Measurements from ENCODE around the gene GBX1.

The GBX1 gene

DNA sequence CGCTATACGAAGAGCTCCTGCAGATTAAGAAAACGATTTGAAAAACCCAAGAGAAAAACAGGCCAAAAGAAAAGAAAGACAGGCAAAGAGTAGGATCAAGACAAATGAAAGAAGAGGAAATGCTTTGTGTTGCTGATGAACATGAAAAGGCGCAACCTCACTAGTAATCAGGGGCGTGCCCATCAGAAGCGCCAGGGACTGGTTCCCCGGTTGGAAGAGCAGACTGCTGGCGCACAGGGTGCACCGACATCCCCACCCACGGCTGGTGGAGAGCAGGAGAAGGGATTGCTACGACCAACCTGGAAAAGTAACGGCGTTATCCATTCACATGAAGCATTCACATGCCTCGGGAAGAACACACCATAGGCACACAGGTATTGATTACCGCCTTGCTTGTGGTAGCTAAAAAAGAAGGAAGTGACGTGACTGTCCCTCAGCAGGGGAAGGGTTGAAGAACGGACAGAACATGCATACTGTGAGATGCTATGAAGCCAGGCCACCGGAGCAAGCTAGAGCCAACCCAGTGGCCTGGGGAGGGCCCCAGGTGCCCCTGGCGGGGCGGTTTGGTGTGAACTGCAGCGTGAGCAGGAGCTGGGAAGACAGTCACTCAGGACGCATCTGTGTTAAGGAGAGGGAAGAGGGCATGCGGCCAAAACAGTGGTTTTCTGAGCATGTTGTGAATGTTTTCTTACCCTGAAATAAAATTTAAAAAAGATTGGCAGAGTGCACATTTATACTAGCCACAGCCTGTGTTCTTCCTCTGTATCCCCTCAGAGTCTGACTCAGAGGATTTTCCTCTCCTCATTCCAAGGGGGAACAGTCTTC is 62.9 kb downstream of the GBX1 start:
- H3K27me3 Mint-ChIP-seq (ENCODE audit: low read depth), result no peaks in the 10 kb centered on the region
- H3K4me1 Mint-ChIP-seq, result no peaks in the 10 kb centered on the region
- H3K9me3 Mint-ChIP-seq, result no peaks in the 10 kb centered on the region
- no peak overlapping the region for H3K4me3 Mint-ChIP-seq
- peaks cover 9% of the 10 kb centered on the region for H3K36me3 Mint-ChIP-seq (ENCODE audit: low read depth)
- TF ChIP-seq, protein P1, sequence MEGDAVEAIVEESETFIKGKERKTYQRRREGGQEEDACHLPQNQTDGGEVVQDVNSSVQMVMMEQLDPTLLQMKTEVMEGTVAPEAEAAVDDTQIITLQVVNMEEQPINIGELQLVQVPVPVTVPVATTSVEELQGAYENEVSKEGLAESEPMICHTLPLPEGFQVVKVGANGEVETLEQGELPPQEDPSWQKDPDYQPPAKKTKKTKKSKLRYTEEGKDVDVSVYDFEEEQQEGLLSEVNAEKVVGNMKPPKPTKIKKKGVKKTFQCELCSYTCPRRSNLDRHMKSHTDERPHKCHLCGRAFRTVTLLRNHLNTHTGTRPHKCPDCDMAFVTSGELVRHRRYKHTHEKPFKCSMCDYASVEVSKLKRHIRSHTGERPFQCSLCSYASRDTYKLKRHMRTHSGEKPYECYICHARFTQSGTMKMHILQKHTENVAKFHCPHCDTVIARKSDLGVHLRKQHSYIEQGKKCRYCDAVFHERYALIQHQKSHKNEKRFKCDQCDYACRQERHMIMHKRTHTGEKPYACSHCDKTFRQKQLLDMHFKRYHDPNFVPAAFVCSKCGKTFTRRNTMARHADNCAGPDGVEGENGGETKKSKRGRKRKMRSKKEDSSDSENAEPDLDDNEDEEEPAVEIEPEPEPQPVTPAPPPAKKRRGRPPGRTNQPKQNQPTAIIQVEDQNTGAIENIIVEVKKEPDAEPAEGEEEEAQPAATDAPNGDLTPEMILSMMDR (IDR thresholded peaks at IDR 0.05; ENCODE audit: unreplicated experiment in 3 of 3), result no peak
- H3K27ac Mint-ChIP-seq, result no peak overlapping the region

DNA sequence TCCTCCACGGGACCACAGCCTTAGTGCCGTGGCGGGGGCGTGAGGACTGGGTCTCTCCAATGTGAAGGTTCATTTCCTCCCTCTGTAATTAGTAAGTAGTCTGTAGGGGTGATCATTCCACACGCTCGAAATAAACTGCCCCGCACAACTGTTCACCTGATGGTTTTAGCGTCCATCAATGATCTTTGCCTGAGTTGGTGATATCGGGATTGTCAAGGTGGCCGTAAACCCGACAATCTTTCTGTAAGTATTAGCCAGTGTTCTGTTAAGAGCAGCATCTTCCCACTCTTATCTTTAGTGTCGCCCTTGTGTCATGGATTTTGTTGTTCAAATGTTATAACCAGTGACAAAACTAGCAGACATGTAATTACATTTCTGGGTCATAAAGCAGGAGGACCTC is 63.5 kb downstream of the GBX1 start:
- Mint-ChIP-seq H3K9me3 (no peaks in the 10 kb centered on the region), H3K27ac (no peak overlapping the region), H3K4me3 (no peak overlapping the region), H3K4me1 (no peaks in the 10 kb centered on the region), H3K27me3 (ENCODE audit: low read depth) (no peaks in the 10 kb centered on the region), H3K36me3 (ENCODE audit: low read depth) (peaks cover 9% of the 10 kb centered on the region)
- TF ChIP-seq, protein P1 (IDR thresholded peaks at IDR 0.05; ENCODE audit: unreplicated experiment in 3 of 3), result no peak

DNA sequence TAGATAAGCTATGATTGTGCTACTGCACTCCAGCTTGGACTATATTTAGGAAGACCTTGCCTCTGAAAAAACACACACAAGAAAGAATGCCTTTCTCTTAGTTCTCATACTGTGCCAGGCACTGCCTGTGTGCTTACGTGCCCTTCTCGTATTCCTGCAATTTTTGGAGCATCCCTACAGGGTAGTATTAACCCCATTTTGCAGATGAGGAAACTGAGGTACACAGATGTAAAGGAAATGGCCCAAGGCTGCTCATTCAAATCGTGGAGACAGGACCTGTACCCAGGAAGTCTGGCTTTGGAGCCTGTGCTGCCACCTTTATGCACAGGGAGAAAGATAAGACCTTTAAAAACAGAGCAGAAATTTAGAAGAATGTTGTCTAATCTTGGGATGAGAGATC is 64.5 kb downstream of the GBX1 start:
- H3K27ac Mint-ChIP-seq, result no peak overlapping the region

DNA sequence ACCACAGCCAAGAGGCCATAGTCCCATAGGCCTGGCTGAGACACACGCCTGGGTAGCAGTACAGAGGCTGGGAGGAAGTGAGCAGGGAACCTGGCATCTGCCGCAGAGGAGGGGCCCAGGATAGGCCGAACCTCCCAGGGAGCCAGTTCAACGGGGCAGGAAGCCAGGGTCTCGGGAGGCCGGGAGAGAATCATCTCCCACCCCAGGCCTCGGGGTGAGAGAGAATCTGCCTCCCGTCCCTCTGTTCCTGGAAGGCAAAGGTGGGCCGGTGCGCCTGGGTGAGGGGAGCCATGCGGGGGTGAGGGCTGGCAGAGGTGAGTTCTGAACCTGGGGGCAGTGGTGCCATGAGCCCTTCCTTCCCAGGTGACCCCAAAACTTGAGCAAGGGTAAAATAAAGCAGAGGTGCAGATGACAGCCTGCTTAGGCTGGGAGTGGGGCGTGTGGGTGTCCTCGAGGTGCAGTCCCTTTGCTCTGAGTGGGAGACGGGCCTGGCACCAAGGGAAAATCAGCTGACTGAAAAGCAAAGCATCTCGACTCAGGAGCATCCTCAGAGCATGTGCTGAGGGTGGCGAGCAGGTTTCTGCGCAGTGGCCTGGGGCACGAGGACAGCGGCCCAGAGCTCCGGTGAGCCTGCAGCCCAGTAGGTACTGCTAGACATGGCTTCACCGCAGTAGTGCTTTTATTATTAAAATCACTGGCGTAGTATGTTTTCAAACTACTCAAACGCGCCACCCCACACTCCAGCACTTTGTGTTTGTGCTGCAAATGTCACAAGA is 65.7 kb downstream of the GBX1 start:
- TF ChIP-seq, protein P1 (IDR thresholded peaks at IDR 0.05; ENCODE audit: unreplicated experiment in 3 of 3), result no peak
- H3K4me3 Mint-ChIP-seq, result no peak overlapping the region
- H3K4me1 Mint-ChIP-seq, result no peaks in the 10 kb centered on the region
- no peaks in the 10 kb centered on the region for H3K27me3 Mint-ChIP-seq (ENCODE audit: low read depth)
- H3K9me3 Mint-ChIP-seq, result no peaks in the 10 kb centered on the region
- peaks cover 9% of the 10 kb centered on the region for H3K36me3 Mint-ChIP-seq (ENCODE audit: low read depth)
- H3K27ac Mint-ChIP-seq, result no peak overlapping the region

More for the DNA sequence above, 64.5 kb downstream of the GBX1 start:
- Mint-ChIP-seq H3K9me3 (no peaks in the 10 kb centered on the region), H3K27me3 (ENCODE audit: low read depth) (no peaks in the 10 kb centered on the region), H3K36me3 (ENCODE audit: low read depth) (peaks cover 9% of the 10 kb centered on the region), H3K4me3 (no peak overlapping the region), H3K4me1 (no peaks in the 10 kb centered on the region)
- TF ChIP-seq, protein P1 (IDR thresholded peaks at IDR 0.05; ENCODE audit: unreplicated experiment in 3 of 3), result no peak

DNA sequence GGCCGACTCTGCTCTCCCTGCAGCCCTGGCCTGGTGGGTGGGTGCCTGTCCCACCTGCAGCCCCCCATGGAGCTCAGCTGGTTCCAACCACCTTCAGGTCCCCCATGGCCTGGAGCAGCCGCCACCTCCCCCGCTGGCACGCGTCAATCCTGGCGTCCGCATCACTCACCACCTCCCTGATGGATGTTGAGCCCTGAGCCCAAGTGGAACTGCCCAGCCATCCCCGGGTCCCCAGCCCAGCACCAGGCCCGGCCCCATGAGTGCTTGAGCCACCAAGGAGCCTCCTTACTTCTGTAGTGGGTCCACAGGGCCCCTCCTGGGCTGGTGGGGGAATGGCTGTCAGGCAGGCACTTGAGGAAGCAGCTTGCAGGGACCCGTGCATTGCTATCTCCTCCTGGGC is 66.6 kb downstream of the GBX1 start:
- no peaks in the 10 kb centered on the region for H3K9me3 Mint-ChIP-seq
- no peak overlapping the region for H3K27ac Mint-ChIP-seq
- H3K4me1 Mint-ChIP-seq, result no peaks in the 10 kb centered on the region
- TF ChIP-seq, protein P1 (IDR thresholded peaks at IDR 0.05; ENCODE audit: unreplicated experiment in 3 of 3), result no peak
- H3K36me3 Mint-ChIP-seq (ENCODE audit: low read depth), result peaks cover 9% of the 10 kb centered on the region
- no peaks in the 10 kb centered on the region for H3K27me3 Mint-ChIP-seq (ENCODE audit: low read depth)
- H3K4me3 Mint-ChIP-seq, result no peak overlapping the region
